Esophagus muscularis mucosa (tissue), 4 donors: ENCODE measurements around the gene PTGER3. TPM values are rescaled to one million over a fixed set of nuclear protein-coding genes. Genes with fewer than 3 reads are reported as not detected.

Source experiments
- DNase-seq: peaks from one replicate; pipeline ENCODE4 v3.0.0-alpha.2; 2017; ENCODE audit errors: extremely low spot score
- H3K27ac ChIP-seq, 4 donors: fragments of 200-600 bp; sonication (generic); replicated peaks in 1 of 4; 1 replicate in 3 of 4; 2 replicates in 1 of 4; pipeline ENCODE4 v1.5.1; 2016 to 2019; ENCODE audit warnings: mild to moderate bottlenecking in 1 of 4
- H3K27me3 ChIP-seq, 4 donors: fragments of 200-600 bp; sonication (generic); one replicate each; pipeline versions ENCODE4 v1.5.1 to v1.6.0; 2016 to 2019
- H3K36me3 ChIP-seq, 4 donors: fragments of 200-600 bp; sonication (generic); one replicate each; pipeline ENCODE4 v1.5.1; 2016 to 2019
- H3K4me1 ChIP-seq, 4 donors: fragments of 200-600 bp; sonication (generic); one replicate each; pipeline ENCODE4 v1.5.1; 2016 to 2019
- H3K4me3 ChIP-seq, 4 donors: fragments of 200-600 bp; sonication (generic); 1 replicate in 2 of 4; 2 replicates in 2 of 4; pipeline ENCODE4 v1.5.1; 2016 to 2019; ENCODE audit warnings: mild to moderate bottlenecking in 4 of 4, moderate library complexity in 1 of 4
- H3K9me3 ChIP-seq, 4 donors: fragments of 200-600 bp; sonication (generic); 1 replicate in 3 of 4; 2 replicates in 1 of 4; pipeline ENCODE4 v1.5.1; 2016 to 2019
- CTCF ChIP-seq, 3 experiments: fragments of 200-600 bp in 2 of 3; fragments of 450-650 bp in 1 of 3; sonication (generic) in 2 of 3; IDR thresholded peaks; one replicate each; pipeline ENCODE4 v1.5.1; 2017 to 2019; ENCODE audit warnings: antibody characterized with exemption in 3 of 3, mild to moderate bottlenecking in 2 of 3, moderate library complexity in 1 of 3
- EP300 ChIP-seq: sonication (generic); formaldehyde crosslinking; IDR thresholded peaks from one replicate; pipeline ENCODE4 v1.6.1; 2017; ENCODE audit warnings: antibody characterized with exemption
- POLR2A ChIP-seq: fragments of 450-650 bp; IDR thresholded peaks from one replicate; pipeline ENCODE4 v1.6.1; 2017; ENCODE audit warnings: antibody characterized with exemption, moderate library complexity, mild to moderate bottlenecking, low read depth
- POLR2AphosphoS5 ChIP-seq, 2 donors: sonication (generic); formaldehyde crosslinking; IDR thresholded peaks; one replicate each; pipeline ENCODE4 v1.6.1; 2017; ENCODE audit warnings: antibody characterized with exemption in 2 of 2
- WGBS: methylation state at CpG from one replicate; pipeline ENCODE4 v1.1.5; 2018; 5-methylcytosine and 5-hydroxymethylcytosine counted together
- intact Hi-C: fragments of 100-400 bp; cut with DNase I; formaldehyde crosslinking; loops from one replicate; pipeline ENCODE4 v1.15.1; 2023
- total RNA-seq, 4 donors: library from RNA; depleted of rRNA; stranded (reverse); fragments of >200 nt; gene quantifications; one replicate each; pipeline versions ENCODE4 v1.1.0 to v1.2.1, GENCODE V29; 2016

Gene PTGER3
- total RNA-seq = 10 to 100 TPM in 3 of 4 donors, 1 to 10 TPM in 1; 5.4 to 34.8 (median 19.2) TPM

GRCh38 chr1:71047635-71048607, at the start of gene PTGER3:
Gene PTGER3, minus strand, starts transcription at chr1:71047816. Its CDS starts 239 bp downstream, at chr1:71047577.
- H3K27me3 ChIP-seq = peaks cover 5 to 34% (median 7%) of the 10 kb centered on the region in 4 donors
- 37% methylated on average over 9 of the region's 56 CpGs for WGBS

GRCh38 chr1:71094913-71095312, 47.3 kb upstream of the PTGER3 start:
- intact Hi-C loops = no loop called here
- Histone ChIP-seq H3K9me3 (no peaks in the 10 kb centered on the region), H3K27ac (no peak overlapping the region), H3K27me3 (no peaks in the 10 kb centered on the region), H3K4me3 (no peak overlapping the region), H3K36me3 (no peaks in the 10 kb centered on the region), H3K4me1 (peaks cover 0 to 13% (median 9%) of the 10 kb centered on the region in 4 donors)
- 82% methylated on average over 2 of the region's 2 CpGs for WGBS
- DNase-seq = no peak
- no peak for TF ChIP-seq POLR2A
- no peak for TF ChIP-seq EP300
- TF ChIP-seq POLR2AphosphoS5 (IDR thresholded peaks at IDR 0.05) = no peak
- no peak for TF ChIP-seq CTCF (IDR thresholded peaks at IDR 0.05)

More at GRCh38 chr1:71047635-71048607, at the start of gene PTGER3:
- Histone ChIP-seq H3K4me1 (peaks cover 16 to 31% (median 23%) of the 10 kb centered on the region in 4 donors), H3K27ac (peak within 1 kb of the TSS in 3 of 4 donors; percentile 26 to 54 (median 40)), H3K4me3 (peak within 1 kb of the TSS; percentile 59 to 71 (median 64)), H3K9me3 (no peaks in the 10 kb centered on the region), H3K36me3 (no peaks in the 10 kb centered on the region)
- TF ChIP-seq POLR2A (no peak), POLR2AphosphoS5 (IDR thresholded peaks at IDR 0.05) (peak; percentile 18 to 44), EP300 (no peak), CTCF (IDR thresholded peaks at IDR 0.05) (peak in 1 of 3 experiments; percentile 4)
- intact Hi-C loops = loop anchor here (5.0 kb wide), 1 partner anchor 516 kb away; no protein-coding TSS in a partner anchor
- DNase-seq = peak; percentile 93

- Histone ChIP-seq H3K9me3 (no peaks in the 10 kb centered on the region), H3K4me1 (peaks cover 0 to 23% (median 17%) of the 10 kb centered on the region in 4 donors), H3K27ac (no peak overlapping the region), H3K27me3 (no peaks in the 10 kb centered on the region), H3K36me3 (no peaks in the 10 kb centered on the region), H3K4me3 (no peak overlapping the region)
- 88% methylated on average over 1 of the region's 1 CpG for WGBS
- TF ChIP-seq POLR2AphosphoS5 (IDR thresholded peaks at IDR 0.05) (no peak), CTCF (IDR thresholded peaks at IDR 0.05) (peak; percentile 37 to 60 (median 38)), EP300 (no peak), POLR2A (no peak)
- DNase-seq = no peak
- intact Hi-C loops = no loop called here
Measured at GRCh38 chr1:71093938-71094337, 46.3 kb upstream of the PTGER3 start.

- Histone ChIP-seq H3K27ac (peak overlapping the region; percentile 75 to 85 (median 84)), H3K36me3 (no peaks in the 10 kb centered on the region), H3K27me3 (no peaks in the 10 kb centered on the region), H3K4me3 (peak overlapping the region in 2 of 4 donors; percentile 7 to 42), H3K4me1 (peaks cover 0 to 26% (median 22%) of the 10 kb centered on the region in 4 donors), H3K9me3 (no peaks in the 10 kb centered on the region)
- WGBS = 61% methylated on average over 6 of the region's 6 CpGs
- TF ChIP-seq POLR2AphosphoS5 (IDR thresholded peaks at IDR 0.05) (peak in 1 of 2 donors; percentile 58), EP300 (no peak)
- no peak for DNase-seq
- intact Hi-C loops = no loop called here
Measured at GRCh38 chr1:71089536-71090270, 42.1 kb upstream of the PTGER3 start.
